Osteoblast (primary cell): ENCODE data around the gene NQO1. TPM values are rescaled to one million over a fixed set of nuclear protein-coding genes. Genes with fewer than 3 reads are reported as not detected.
A peak's percentile ranks its signal among the peaks of the same experiment; 100 is the strongest.

ENCODE experiments used
- DNase-seq: peaks from one replicate; pipeline ENCODE4 v3.0.0; 2011; ENCODE audit warnings: low spot score, mixed read lengths; ENCODE audit not compliant: insufficient read length; ENCODE audit errors: missing footprints
- H2AFZ ChIP-seq: 2 replicates; pipeline ENCODE4 v1.6.0; 2011; ENCODE audit warnings: mild to moderate bottlenecking, low read length
- H3K27ac ChIP-seq: 2 replicates; pipeline ENCODE4 v1.5.1; 2011; ENCODE audit warnings: mild to moderate bottlenecking, low read depth, low read length, moderate library complexity
- H3K27me3 ChIP-seq: 2 replicates; pipeline ENCODE4 v1.6.0; 2012; ENCODE audit warnings: mild to moderate bottlenecking, control low read depth, inconsistent platforms, low read length, moderate library complexity; ENCODE audit not compliant: insufficient read depth
- H3K36me3 ChIP-seq: 2 replicates; pipeline ENCODE4 v1.5.1; 2011; ENCODE audit warnings: mild to moderate bottlenecking, low read length, control low read depth, moderate library complexity; ENCODE audit not compliant: insufficient read depth
- H3K4me1 ChIP-seq: 2 replicates; pipeline ENCODE4 v1.5.1; 2011; ENCODE audit warnings: mild to moderate bottlenecking, low read length, control low read depth, moderate library complexity; ENCODE audit not compliant: insufficient read depth
- H3K4me2 ChIP-seq: 2 replicates; pipeline ENCODE4 v1.6.0; 2011; ENCODE audit warnings: mild to moderate bottlenecking, low read length; ENCODE audit not compliant: insufficient read depth
- H3K4me3 ChIP-seq: fragments of 200-600 bp; sonication (generic); 3 replicates; pipeline ENCODE4 v1.5.1; 2012; ENCODE audit warnings: mild to moderate bottlenecking, low read length, inconsistent platforms; ENCODE audit not compliant: insufficient read depth
- H3K79me2 ChIP-seq: 2 replicates; pipeline ENCODE4 v1.6.0; 2012; ENCODE audit warnings: mild to moderate bottlenecking, low read length, control low read depth, inconsistent platforms; ENCODE audit not compliant: insufficient read depth
- H3K9me3 ChIP-seq: 2 replicates; pipeline ENCODE4 v1.5.1; 2011; ENCODE audit warnings: low read depth, low read length, control low read depth
- H4K20me1 ChIP-seq: 2 replicates; pipeline ENCODE4 v1.6.0; 2012; ENCODE audit warnings: mild to moderate bottlenecking, low read length, control low read depth; ENCODE audit not compliant: insufficient read depth
- CTCF ChIP-seq: IDR thresholded peaks from 2 replicates; pipeline ENCODE4 v1.5.1; 2011; ENCODE audit warnings: mild to moderate bottlenecking, low read depth, low read length, moderate library complexity; ENCODE audit errors: extremely low read depth
- total RNA-seq: library from RNA; depleted of rRNA; stranded (reverse); fragments of >200 nt; gene quantifications from 2 replicates; pipeline ENCODE4 v1.2.3, GENCODE V29; 2012

Gene NQO1
- total RNA-seq, 1 donor, result 327 TPM

GRCh38 chr16:69707920-69708683 lies 18.3 kb downstream of the NQO1 start:
- Histone ChIP-seq H3K4me2 (no peak overlapping the region), H3K27ac (no peak overlapping the region), H3K79me2 (peaks cover 4% of the 10 kb centered on the region), H3K36me3 (peaks cover 50% of the 10 kb centered on the region), H4K20me1 (no peaks in the 10 kb centered on the region), H3K4me3 (no peak overlapping the region), H2AFZ (no peak overlapping the region), H3K4me1 (peaks cover 32% of the 10 kb centered on the region), H3K27me3 (no peaks in the 10 kb centered on the region), H3K9me3 (no peaks in the 10 kb centered on the region)
- no peak for TF ChIP-seq CTCF
- peak; percentile 3 for DNase-seq

GRCh38 chr16:69706975-69707340 lies 19.4 kb downstream of the NQO1 start:
- no peak for DNase-seq
- no peaks in the 10 kb centered on the region for H4K20me1 ChIP-seq
- peaks cover 4% of the 10 kb centered on the region for H3K79me2 ChIP-seq
- no peak for TF ChIP-seq CTCF
- H3K36me3 ChIP-seq, result peaks cover 42% of the 10 kb centered on the region
- H3K27me3 ChIP-seq, result no peaks in the 10 kb centered on the region
- no peak overlapping the region for H3K27ac ChIP-seq
- H2AFZ ChIP-seq, result no peak overlapping the region
- H3K4me3 ChIP-seq, result no peak overlapping the region
- no peak overlapping the region for H3K4me2 ChIP-seq
- H3K4me1 ChIP-seq, result peaks cover 29% of the 10 kb centered on the region
- no peaks in the 10 kb centered on the region for H3K9me3 ChIP-seq

GRCh38 chr16:69706256-69706974 lies 19.9 kb downstream of the NQO1 start:
- peaks cover 29% of the 10 kb centered on the region for H3K4me1 ChIP-seq
- H2AFZ ChIP-seq, result no peak overlapping the region
- no peaks in the 10 kb centered on the region for H3K9me3 ChIP-seq
- peaks cover 42% of the 10 kb centered on the region for H3K36me3 ChIP-seq
- no peak for TF ChIP-seq CTCF
- peak; percentile 21 for DNase-seq
- H3K4me2 ChIP-seq, result no peak overlapping the region
- H3K4me3 ChIP-seq, result no peak overlapping the region
- no peaks in the 10 kb centered on the region for H3K27me3 ChIP-seq
- no peaks in the 10 kb centered on the region for H4K20me1 ChIP-seq
- H3K27ac ChIP-seq, result peak overlapping the region; percentile 7
- H3K79me2 ChIP-seq, result peaks cover 8% of the 10 kb centered on the region

- Histone ChIP-seq H3K4me2 (no peak overlapping the region), H3K27ac (no peak overlapping the region), H3K9me3 (no peaks in the 10 kb centered on the region), H4K20me1 (no peaks in the 10 kb centered on the region), H3K4me1 (peaks cover 14% of the 10 kb centered on the region), H2AFZ (no peak overlapping the region), H3K27me3 (no peaks in the 10 kb centered on the region), H3K4me3 (no peak overlapping the region), H3K36me3 (peaks cover 27% of the 10 kb centered on the region), H3K79me2 (peaks cover 13% of the 10 kb centered on the region)
- no peak for DNase-seq
- no peak for TF ChIP-seq CTCF
These were observed 22.7 kb downstream of the NQO1 start for GRCh38 chr16:69703638-69704037.
